K562 (cell line): ENCODE measurements around the gene CD74. TPM values are rescaled to one million over a fixed set of nuclear protein-coding genes. Genes with fewer than 3 reads are reported as not detected.
A peak's percentile ranks its signal among the peaks of the same experiment; 100 is the strongest.

Experiments
- BDP1 ChIP-seq: IDR thresholded peaks from 3 replicates; pipeline ENCODE4 v1.6.1; 2011; ENCODE audit not compliant: insufficient read length, insufficient read depth
- CCAR2 ChIP-seq: fragments of 200-400 bp; formaldehyde crosslinking; IDR thresholded peaks from 2 replicates; pipeline ENCODE4 v1.6.1; 2017; ENCODE audit warnings: mild to moderate bottlenecking, low read depth, low read length
- CEBPG ChIP-seq, 3 experiments: fragments of 200-800 bp in 1 of 3; sonication (Bioruptor generic) in 1 of 3; sonication (generic) in 1 of 3; formaldehyde crosslinking in 1 of 3; IDR thresholded peaks in 2 of 3; conservative IDR thresholded peaks in 1 of 3; 2 replicates each; pipeline versions ENCODE4 v1.6.1 to v1.8.0; 2016 to 2022; ENCODE audit warnings: missing compliant biosample characterization in 2 of 3, missing genetic modification characterization in 2 of 3, mild to moderate bottlenecking in 1 of 3, missing genetic modification reagents in 1 of 3
- CHCHD3 ChIP-seq: fragments of 250-450 bp; sonication (Bioruptor Pico); IDR thresholded peaks from 2 replicates; pipeline ENCODE4 v2.1.2; 2022; ENCODE audit warnings: mild to moderate bottlenecking
- HDAC2 ChIP-seq: fragments of 450-650 bp; IDR thresholded peaks from 2 replicates; pipeline ENCODE4 v1.6.1; 2016; ENCODE audit warnings: mild to moderate bottlenecking
- HMBOX1 ChIP-seq: sonication (generic); IDR thresholded peaks from 2 replicates; pipeline ENCODE4 v1.6.1; 2016
- HMG20B ChIP-seq: fragments of 250-450 bp; sonication (Bioruptor Pico); IDR thresholded peaks from 2 replicates; pipeline ENCODE4 v1.5.0; 2021; ENCODE audit warnings: mild to moderate bottlenecking
- JUNB ChIP-seq: fragments of 450-650 bp; formaldehyde crosslinking; conservative IDR thresholded peaks from 2 replicates; pipeline ENCODE4 v1.4.0; 2020; ENCODE audit warnings: mild to moderate bottlenecking
- KAT8 ChIP-seq: fragments of 450-650 bp; IDR thresholded peaks from 2 replicates; pipeline ENCODE4 v1.6.1; 2016; ENCODE audit warnings: low read depth, mild to moderate bottlenecking
- MAZ ChIP-seq, 2 experiments: fragments of 450-650 bp in 1 of 2; sonication (generic) in 1 of 2; formaldehyde crosslinking; IDR thresholded peaks in 1 of 2; conservative IDR thresholded peaks in 1 of 2; 2 replicates each; pipeline versions ENCODE4 v1.4.0 to v1.5.0; 2020; ENCODE audit warnings: mild to moderate bottlenecking in 1 of 2, missing genetic modification reagents in 1 of 2
- MYC ChIP-seq, 2 experiments: fragments of 250-450 bp in 1 of 2; sonication (Bioruptor Pico) in 1 of 2; IDR thresholded peaks; 2 replicates each; pipeline versions ENCODE4 v1.5.1 to v1.6.1; 2012 to 2021; ENCODE audit warnings: low read depth in 2 of 2, borderline replicate concordance in 1 of 2, improper control_type of control experiment in 1 of 2, low read length in 1 of 2, mild to moderate bottlenecking in 1 of 2, moderate library complexity in 1 of 2
- NFIC ChIP-seq: fragments of 450-650 bp; IDR thresholded peaks from 2 replicates; pipeline ENCODE4 v1.6.1; 2017; ENCODE audit warnings: mild to moderate bottlenecking, inconsistent platforms
- NKRF ChIP-seq: fragments of 450-650 bp; IDR thresholded peaks from 2 replicates; pipeline ENCODE4 v1.6.1; 2016; ENCODE audit warnings: borderline replicate concordance
- POLR2AphosphoS5 ChIP-seq: IDR thresholded peaks from 2 replicates; pipeline ENCODE4 v1.6.1; 2011; ENCODE audit warnings: mild to moderate bottlenecking, low read depth, low read length, moderate library complexity; ENCODE audit not compliant: control insufficient read depth, insufficient read depth
- POLR2B ChIP-seq: fragments of 450-650 bp; IDR thresholded peaks from 2 replicates; pipeline ENCODE4 v1.6.1; 2018; ENCODE audit warnings: low read depth; ENCODE audit not compliant: partially characterized antibody
- POLR2H ChIP-seq: IDR thresholded peaks from 2 replicates; pipeline ENCODE4 v1.6.1; 2016; ENCODE audit warnings: missing genetic modification characterization, low read depth, mild to moderate bottlenecking, control low read depth, missing compliant biosample characterization, moderate library complexity
- PTBP1 ChIP-seq: fragments of 200-400 bp; formaldehyde crosslinking; IDR thresholded peaks from 2 replicates; pipeline ENCODE4 v1.6.1; 2017; ENCODE audit warnings: low read depth, low read length
- SMAD1 ChIP-seq: fragments of 150-350 bp; IDR thresholded peaks from 2 replicates; pipeline ENCODE4 v1.6.1; 2014; ENCODE audit warnings: low read length, low read depth; ENCODE audit not compliant: partially characterized antibody
- SMAD2 ChIP-seq: fragments of 150-350 bp; IDR thresholded peaks from 2 replicates; pipeline ENCODE4 v1.6.1; 2014; ENCODE audit warnings: low read depth, mild to moderate bottlenecking, low read length
- SMARCA4 ChIP-seq: fragments of 450-650 bp; IDR thresholded peaks from 2 replicates; pipeline ENCODE4 v1.6.1; 2016
- TEAD1 ChIP-seq, 2 experiments: fragments of 450-650 bp in 1 of 2; sonication (generic) in 1 of 2; formaldehyde crosslinking; IDR thresholded peaks; 2 replicates each; pipeline versions ENCODE4 v1.4.0 to v1.8.0; 2020 to 2022; ENCODE audit warnings: mild to moderate bottlenecking in 2 of 2, missing genetic modification reagents in 1 of 2
- ZC3H8 ChIP-seq: fragments of 450-650 bp; IDR thresholded peaks from 2 replicates; pipeline ENCODE4 v1.6.1; 2017
- ZNF280A ChIP-seq: fragments of 450-650 bp; IDR thresholded peaks from 2 replicates; pipeline ENCODE4 v1.6.1; 2018; ENCODE audit warnings: mild to moderate bottlenecking, low read depth; ENCODE audit not compliant: partially characterized antibody
- polyA plus RNA-seq, 8 experiments: library from polyadenylated mRNA; depleted of rRNA in 4 of 8; stranded (reverse) in 5 of 8; unstranded in 3 of 8; fragments of >200 nt; fragmentation: Nextera tagmentation in 2 of 8; fragmentation: Illumina TruSeq in 1 of 8; extraction: Ambion mirVana in 2 of 8; extraction: Trizol in 1 of 8; gene quantifications; 2 replicates each; pipeline versions ENCODE4 v1.2.1 to v1.2.3, GENCODE V29; 2011 to 2014; ENCODE audit warnings: inconsistent platforms in 1 of 8, missing spikeins in 1 of 8
- total RNA-seq, 7 experiments: library from RNA; depleted of rRNA in 6 of 7; stranded (reverse); fragments of >200 nt in 6 of 7; fragmentation: Illumina TruSeq in 2 of 7; extraction: Trizol in 2 of 7; gene quantifications; 2 replicates each; pipeline versions ENCODE4 v1.2.1 to v1.2.3, GENCODE V29; 2011 to 2021; ENCODE audit warnings: low replicate concordance in 1 of 7

The CD74 gene
- total and polyA plus RNA-seq, 9 of the 15 experiments (the other 6 are each of a cell fraction or from before 2014, with no cell fraction given), result 0.07 to 4.8 (median 0.32) TPM

- TF ChIP-seq MYC (IDR thresholded peaks at IDR 0.05; ENCODE audit: low read depth, low read length), result peak; percentile 72
- TF ChIP-seq MYC (CRISPR knock-in tag; IDR thresholded peaks at IDR 0.05; ENCODE audit: borderline replicate concordance, low read depth), result peak; percentile 70; the same call in 1 of the 2 replicates
- TF ChIP-seq CCAR2, result no peak
- TF ChIP-seq ZC3H8, result no peak
- TF ChIP-seq HMBOX1, result no peak
- TF ChIP-seq TEAD1 (CRISPR knock-in tag; IDR thresholded peaks at IDR 0.05), result peak in 1 of 2 experiments; percentile 67; a peak in 1 of 4 replicates
- peak; percentile 14 for TF ChIP-seq SMAD1
- peak; percentile 68 to 81 for TF ChIP-seq MAZ (CRISPR knock-in tag; conservative IDR thresholded peaks at IDR 0.05 in 1 of 2, IDR thresholded peaks at IDR 0.05 in 1 of 2)
- TF ChIP-seq CEBPG (CRISPR knock-in tag; IDR thresholded peaks at IDR 0.05), result peak; percentile 36; the same call in 1 of the 2 replicates
- TF ChIP-seq CEBPG (tag; conservative IDR thresholded peaks at IDR 0.05 in 1 of 2, IDR thresholded peaks at IDR 0.05 in 1 of 2), result no peak
- no peak for TF ChIP-seq HMG20B (CRISPR knock-in tag)
- no peak for TF ChIP-seq BDP1
- TF ChIP-seq NFIC, result no peak
- no peak for TF ChIP-seq POLR2B
- TF ChIP-seq ZNF280A, result no peak
- no peak for TF ChIP-seq PTBP1
- peak; percentile 60; the same call in 1 of the 2 replicates for TF ChIP-seq NKRF
- TF ChIP-seq SMAD2, result no peak
- TF ChIP-seq POLR2AphosphoS5, result peak; percentile 35; the same call in 1 of the 2 replicates
- no peak for TF ChIP-seq SMARCA4
- TF ChIP-seq HDAC2, result 0 out of 2 replicates have a peak, but pooled peaks have one; percentile 52
- no peak for TF ChIP-seq POLR2H (tag)
- TF ChIP-seq CHCHD3 (CRISPR knock-in tag), result no peak
- no peak for TF ChIP-seq KAT8
- no peak for TF ChIP-seq JUNB (CRISPR knock-in tag)
These were observed 55.1 kb downstream of the CD74 start, which contains the start of gene TCOF1 (continued) for GRCh38 chr5:150357326-150358260.
